Measurements from ENCODE around the gene OR52H1. TPM values are rescaled to one million over a fixed set of nuclear protein-coding genes. Genes with fewer than 3 reads are reported as not detected.

OR52H1 gene
- not detected in 2 replicates for total RNA-seq

DNA sequence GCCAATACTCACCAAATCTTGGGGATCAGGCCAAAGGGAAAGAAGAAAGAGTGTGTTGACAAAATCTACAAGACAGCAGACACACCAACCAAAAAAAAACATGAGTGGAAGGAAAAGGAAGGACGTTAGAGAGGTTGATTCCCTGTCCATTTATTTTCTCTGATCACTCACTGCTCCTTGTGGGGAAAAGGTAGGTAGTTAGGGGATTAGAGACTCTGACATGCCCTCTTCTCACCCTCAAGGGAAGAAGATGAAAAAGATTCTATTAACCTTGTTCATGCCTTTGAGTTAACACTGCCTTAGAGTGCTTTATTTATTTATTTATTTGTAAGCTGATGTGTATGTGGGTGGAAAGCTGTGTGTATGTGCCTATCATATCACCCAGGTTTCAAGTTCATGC is at the start of gene OR52H1:
Gene OR52H1 (minus strand): TSS at position 101 of the 400 bp plus-strand sequence. CDS start 3,035 bp downstream, outside the sequence.

DNA sequence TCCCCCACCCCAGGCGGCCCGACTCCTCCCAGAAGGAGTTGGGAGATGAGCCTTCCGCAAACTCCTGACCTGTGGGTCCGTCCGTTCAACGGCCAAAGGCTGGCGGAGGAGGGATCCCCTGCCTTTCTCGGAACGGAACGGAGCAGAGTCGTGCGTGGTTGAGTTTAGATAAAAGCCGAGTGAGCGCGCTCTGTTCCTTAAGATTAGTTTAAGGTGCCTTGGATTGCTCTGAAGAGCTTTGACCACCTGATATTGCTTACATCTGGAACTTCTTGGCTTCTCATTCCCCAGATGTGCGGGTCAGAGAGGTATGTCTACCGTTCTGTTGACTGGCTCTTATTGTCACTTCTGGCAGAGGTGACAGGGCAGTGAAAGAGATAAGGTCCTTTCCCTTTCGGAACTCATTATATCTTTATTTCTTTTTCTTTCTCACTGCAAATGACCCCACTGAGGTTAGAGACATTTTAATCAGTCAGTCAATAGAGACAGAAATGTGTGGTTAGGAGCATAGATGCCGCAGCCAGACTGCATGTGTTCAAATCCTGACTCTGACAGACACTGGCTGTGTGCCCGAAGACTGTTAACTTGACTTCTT is 48.4 kb upstream of the OR52H1 start, which contains the start of gene TRIM6:
Gene TRIM6 (plus strand): TSS at position 31 of the 595 bp plus-strand sequence. CDS start 261 bp downstream, at position 292.

DNA sequence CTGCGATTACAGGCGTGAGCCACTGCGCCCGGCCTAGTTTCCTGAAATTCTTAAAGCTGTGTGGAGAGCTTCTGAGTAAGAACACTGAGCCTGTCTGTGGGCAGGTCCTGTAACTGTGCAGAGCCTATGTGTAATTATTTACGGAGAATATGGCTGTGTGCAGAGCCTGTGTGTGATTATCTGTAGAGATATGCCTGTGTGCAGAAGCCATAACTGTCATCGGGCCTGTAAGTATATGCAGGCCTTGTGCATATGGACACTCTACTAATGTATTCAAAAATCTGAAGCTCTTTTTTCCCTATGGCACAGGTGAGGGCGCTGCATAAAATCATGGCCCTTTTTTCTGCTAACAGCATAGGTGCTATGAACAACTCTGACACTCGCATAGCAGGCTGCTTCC is 32.2 kb upstream of the OR52H1 start, which contains the start of gene OR52B6:
Gene OR52B6 (plus strand): TSS at position 301 of the 400 bp plus-strand sequence. CDS start 0 bp downstream, at position 301.

DNA sequence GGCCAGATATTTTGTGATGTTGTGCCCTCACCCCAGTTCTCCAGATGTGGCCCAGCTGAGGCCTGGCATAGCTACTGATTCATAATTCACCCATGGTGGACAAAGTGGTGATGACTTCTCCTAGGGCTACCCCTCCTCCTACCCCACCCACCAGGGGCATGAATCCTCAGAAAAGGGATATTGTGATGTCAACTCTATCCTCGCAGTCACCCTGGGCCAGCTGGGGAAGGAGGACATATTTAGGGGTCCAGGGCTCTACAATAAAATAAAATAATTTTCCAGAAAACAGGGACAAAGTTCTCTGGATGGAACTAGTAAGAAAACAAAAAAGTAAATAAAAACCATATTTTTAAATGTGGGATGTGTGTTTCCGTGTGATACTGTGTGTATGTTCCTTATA is 31.7 kb downstream of the OR52H1 start, which contains the start of gene UBQLNL:
Gene UBQLNL (minus strand): TSS at position 101 of the 400 bp plus-strand sequence. CDS start 258 bp downstream, outside the sequence.

DNA sequence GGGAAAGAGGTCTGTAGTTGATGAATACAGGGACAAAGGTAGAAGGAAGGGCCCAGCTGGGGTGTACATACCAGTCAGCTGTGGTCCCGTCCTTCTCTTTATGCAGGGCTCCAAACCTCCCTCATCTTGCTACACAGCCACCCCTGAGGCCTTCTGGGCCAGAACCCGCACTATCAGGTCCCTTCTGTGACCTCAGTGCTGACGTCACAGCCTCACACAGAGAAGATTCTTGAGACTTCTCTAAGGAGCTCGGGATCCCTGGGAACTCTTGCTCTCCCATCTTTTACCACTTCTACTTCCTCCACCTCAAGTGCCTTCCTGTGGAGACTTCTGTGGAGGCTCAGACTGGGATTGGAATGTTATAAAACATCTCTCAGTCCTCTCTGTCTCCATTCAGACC is 38.5 kb downstream of the OR52H1 start, which contains the start of gene UBQLN3:
Gene UBQLN3 (minus strand): TSS at position 155 of the 400 bp plus-strand sequence. CDS start 399 bp downstream, outside the sequence.

Other genes starting within 250 kb of the OR52H1 start
- gene OR51B4, start 246.6 kb downstream of the OR52H1 start, total RNA-seq, result not detected in 2 replicates
- not detected in 2 replicates for gene OR51B2, start 224.2 kb downstream of the OR52H1 start, total RNA-seq
- not detected in 2 replicates for gene OR51B5, start 205.0 kb downstream of the OR52H1 start, total RNA-seq
- gene OR51B6, start 197.0 kb downstream of the OR52H1 start, total RNA-seq, result not detected in 2 replicates
- not detected in 2 replicates for gene OR51M1, start 164.7 kb downstream of the OR52H1 start, total RNA-seq
- gene OR51Q1, start 126.4 kb downstream of the OR52H1 start, total RNA-seq, result not detected in 2 replicates
- not detected in 2 replicates for gene OR51I1, start 107.0 kb downstream of the OR52H1 start, total RNA-seq
- not detected in 2 replicates for gene OR51I2, start 99.2 kb downstream of the OR52H1 start, total RNA-seq
- not detected in 2 replicates for gene OR52D1, start 59.9 kb downstream of the OR52H1 start, total RNA-seq
- not detected in 2 replicates for gene UBQLN3, start 38.6 kb downstream of the OR52H1 start, total RNA-seq
- gene UBQLNL, start 31.8 kb downstream of the OR52H1 start, total RNA-seq, result not detected in 2 replicates
- gene OR52B6, start 32.3 kb upstream of the OR52H1 start, total RNA-seq, result not detected in 2 replicates
- gene TRIM6, start 48.1 kb upstream of the OR52H1 start, total RNA-seq, result 4.7 and 5.5 TPM in 2 replicates
- gene TRIM34, start 76.5 kb upstream of the OR52H1 start, total RNA-seq, result 9.4 and 9.5 TPM in 2 replicates
- gene TRIM5, start 136.5 kb upstream of the OR52H1 start, total RNA-seq, result 19.5 and 26.6 TPM in 2 replicates
- 11.9 and 14.9 TPM in 2 replicates for gene TRIM22, start 141.2 kb upstream of the OR52H1 start, total RNA-seq
- not detected in 2 replicates for gene OR56B1, start 187.9 kb upstream of the OR52H1 start, total RNA-seq
- gene OR52N4, start 205.7 kb upstream of the OR52H1 start, total RNA-seq, result not detected in 2 replicates
- gene OR52N5, start 234.8 kb upstream of the OR52H1 start, total RNA-seq, result not detected in 2 replicates
- not detected in 2 replicates for gene OR52N1, start 242.7 kb upstream of the OR52H1 start, total RNA-seq